Esophagus squamous epithelium (tissue), 4 donors: ENCODE data around the gene TNFAIP6.

Experiments used
- CTCF ChIP-seq, 6 experiments: fragments of 450-650 bp in 4 of 6; fragments of 200-600 bp in 2 of 6; sonication (generic) in 2 of 6; IDR thresholded peaks; one replicate each; pipeline ENCODE4 v1.5.1; 2016 to 2019; ENCODE audit warnings: antibody characterized with exemption in 6 of 6, mild to moderate bottlenecking in 4 of 6, moderate library complexity in 4 of 6
- POLR2A ChIP-seq, 4 donors: fragments of 450-650 bp; IDR thresholded peaks; one replicate each; pipeline ENCODE4 v1.6.1; 2017; ENCODE audit warnings: antibody characterized with exemption in 4 of 4, mild to moderate bottlenecking in 4 of 4, moderate library complexity in 3 of 4

GRCh38 chr2:151417650-151418049, 60.3 kb downstream of the TNFAIP6 start:
- TF ChIP-seq POLR2A (IDR thresholded peaks at IDR 0.05) (no peak), CTCF (IDR thresholded peaks at IDR 0.05) (no peak)
